SU-DHL-6 (cell line): ENCODE results near the gene CCDC74A.
"Not testable (repeated sequence)": the region's sequence is repeated elsewhere in the genome, so short reads cannot be mapped to it uniquely, and the experiment has no call there.

Experiments used
- EZH2phosphoT487 ChIP-seq: fragments of 200-600 bp; sonication (generic), shearing (Covaris generic); conservative IDR thresholded peaks from 2 replicates; pipeline ENCODE4 v1.6.1; 2018; ENCODE audit warnings: mild to moderate bottlenecking, antibody characterized with exemption, low read length, moderate library complexity, mixed read lengths
- TF ChIP-seq, protein P1 (sequence below): fragments of 200-600 bp; sonication (generic); IDR thresholded peaks from one replicate; pipeline ENCODE4 v1.5.1; 2017; ENCODE audit warnings: antibody characterized with exemption, mild to moderate bottlenecking, low read length, moderate library complexity; ENCODE audit not compliant: insufficient read depth, poor library complexity, severe bottlenecking

- TF ChIP-seq, protein P1, sequence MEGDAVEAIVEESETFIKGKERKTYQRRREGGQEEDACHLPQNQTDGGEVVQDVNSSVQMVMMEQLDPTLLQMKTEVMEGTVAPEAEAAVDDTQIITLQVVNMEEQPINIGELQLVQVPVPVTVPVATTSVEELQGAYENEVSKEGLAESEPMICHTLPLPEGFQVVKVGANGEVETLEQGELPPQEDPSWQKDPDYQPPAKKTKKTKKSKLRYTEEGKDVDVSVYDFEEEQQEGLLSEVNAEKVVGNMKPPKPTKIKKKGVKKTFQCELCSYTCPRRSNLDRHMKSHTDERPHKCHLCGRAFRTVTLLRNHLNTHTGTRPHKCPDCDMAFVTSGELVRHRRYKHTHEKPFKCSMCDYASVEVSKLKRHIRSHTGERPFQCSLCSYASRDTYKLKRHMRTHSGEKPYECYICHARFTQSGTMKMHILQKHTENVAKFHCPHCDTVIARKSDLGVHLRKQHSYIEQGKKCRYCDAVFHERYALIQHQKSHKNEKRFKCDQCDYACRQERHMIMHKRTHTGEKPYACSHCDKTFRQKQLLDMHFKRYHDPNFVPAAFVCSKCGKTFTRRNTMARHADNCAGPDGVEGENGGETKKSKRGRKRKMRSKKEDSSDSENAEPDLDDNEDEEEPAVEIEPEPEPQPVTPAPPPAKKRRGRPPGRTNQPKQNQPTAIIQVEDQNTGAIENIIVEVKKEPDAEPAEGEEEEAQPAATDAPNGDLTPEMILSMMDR: not testable (repeated sequence)
- not testable (repeated sequence) for TF ChIP-seq EZH2phosphoT487
These were observed 36.2 kb upstream of the CCDC74A start for GRCh38 chr2:131491469-131491836.
